H1 (cell line): ENCODE data around the gene ATP11A. TPM values are rescaled to one million over a fixed set of nuclear protein-coding genes. Genes with fewer than 3 reads are reported as not detected.

Experiments
- ASH2L ChIP-seq: fragments of 200-600, 300-600 bp; sonication (generic); IDR thresholded peaks from one replicate; pipeline ENCODE4 v1.7.1; 2017; ENCODE audit warnings: low read length
- CREB1 ChIP-seq: IDR thresholded peaks from 2 replicates; pipeline ENCODE4 v1.6.1; 2012; ENCODE audit warnings: inconsistent platforms
- FOSL1 ChIP-seq: IDR thresholded peaks from 2 replicates; pipeline ENCODE4 v1.6.1; 2011; ENCODE audit warnings: mild to moderate bottlenecking, low read depth, low read length, moderate library complexity; ENCODE audit not compliant: insufficient read depth
- KDM1A ChIP-seq: fragments of 200-600, 300-600 bp; sonication (generic); IDR thresholded peaks from 2 replicates; pipeline ENCODE4 v1.7.1; 2016; ENCODE audit warnings: mild to moderate bottlenecking, low read length, borderline replicate concordance
- SAP30 ChIP-seq: fragments of 300-600 bp; sonication (generic); IDR thresholded peaks from 2 replicates; pipeline ENCODE4 v1.7.1; 2012; ENCODE audit warnings: low read length, moderate library complexity, mild to moderate bottlenecking, inconsistent platforms; ENCODE audit not compliant: insufficient read depth, insufficient replicate concordance
- SIX5 ChIP-seq: IDR thresholded peaks from 2 replicates; pipeline ENCODE4 v1.6.1; 2011; ENCODE audit warnings: mild to moderate bottlenecking, low read depth, low read length
- SP2 ChIP-seq: IDR thresholded peaks from 2 replicates; pipeline ENCODE4 v1.6.1; 2012; ENCODE audit warnings: mild to moderate bottlenecking, low read length, inconsistent platforms
- polyA plus RNA-seq, 7 experiments: library from polyadenylated mRNA; depleted of rRNA in 3 of 7; stranded (reverse) in 5 of 7; unstranded in 2 of 7; fragments of >200 nt in 5 of 7; fragments of 200-250 nt in 2 of 7; gene quantifications; 1 replicate in 5 of 7; 2 replicates in 1 of 7; 4 replicates in 1 of 7; pipeline versions ENCODE4 v1.2.1 to v1.2.3, GENCODE V29; 2011 to 2013; ENCODE audit warnings: missing spikeins in 2 of 7, mixed read lengths in 2 of 7
- total RNA-seq: library from RNA; stranded (reverse); fragmentation: NEBNext Ultra II Directional; extraction: Animal tissue kit (Norgen Biotek cat#: 25700); gene quantifications from 2 replicates; pipeline ENCODE4 v1.2.1, GENCODE V29; 2021

The ATP11A gene
- total and polyA plus RNA-seq, 2 of the 8 experiments (the other 6 are each of a cell fraction or from before 2014, with no cell fraction given) = 28.8 to 72.9 TPM

GRCh38 chr13:112828756-112829155, 138.9 kb downstream of the ATP11A start (continued):
- TF ChIP-seq SAP30 (no peak), KDM1A (no peak), CREB1 (no peak), SP2 (no peak), FOSL1 (no peak), SIX5 (no peak), ASH2L (no peak)
